Measurements from ENCODE around the gene ID3. TPM values are rescaled to one million over a fixed set of nuclear protein-coding genes. Genes with fewer than 3 reads are reported as not detected.

ID3 gene
- polyA plus RNA-seq, 3 donors, result 1.1 to 31.1 (median 2.5) TPM

DNA sequence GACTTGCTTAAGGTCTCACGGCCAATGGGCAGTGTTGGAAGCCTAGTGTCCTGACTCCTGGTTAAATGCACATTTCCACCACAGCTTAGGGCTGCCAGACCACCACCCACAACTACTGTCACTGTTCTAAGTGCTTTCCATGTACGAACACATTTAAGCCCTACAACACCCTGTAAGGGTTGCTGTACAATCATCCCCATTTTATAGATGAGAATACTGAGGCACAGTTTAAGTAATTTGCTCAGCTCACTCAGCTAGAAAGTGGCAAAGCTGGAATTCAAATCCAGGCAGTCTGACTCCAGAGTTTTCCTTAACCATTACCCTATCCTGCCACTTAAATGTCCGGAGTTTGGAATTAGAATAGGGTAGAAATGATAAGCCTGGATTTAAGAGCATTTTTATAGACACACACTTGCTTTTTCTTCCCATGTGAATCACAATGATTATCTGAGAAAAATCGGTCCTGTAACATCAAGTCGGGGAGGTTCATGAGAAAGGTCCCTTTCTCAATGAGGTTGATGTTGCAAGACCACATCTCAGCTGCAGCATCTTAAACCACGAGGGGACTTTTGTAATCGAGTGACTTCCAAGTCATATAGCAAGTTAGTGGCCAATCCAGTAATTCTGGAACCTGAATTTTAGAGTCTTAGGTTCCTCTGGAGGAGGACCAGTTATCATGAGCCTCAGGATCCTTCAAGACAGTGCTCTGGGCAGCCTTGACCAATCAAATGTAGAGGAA is 36.9 kb downstream of the ID3 start:
- Histone ChIP-seq H3K4me3 (replicated peaks in 1 of 3; ENCODE audit: low read depth in 2 of 3, low read length in 3 of 3) (peak overlapping the region in 1 of 3 experiments; percentile 30), H3K36me3 (replicated peaks in 1 of 2; ENCODE audit: control insufficient read depth in 1 of 2, insufficient read depth in 2 of 2, low read length in 2 of 2) (peaks cover 26 to 45% of the 10 kb centered on the region in 2 donors), H2AFZ (ENCODE audit: insufficient read depth, low read depth, low read length, poor library complexity, severe bottlenecking) (no peak overlapping the region), H3K27me3 (ENCODE audit: control insufficient read depth in 2 of 2, insufficient read depth in 2 of 2, low read length in 2 of 2) (no peaks in the 10 kb centered on the region), H3K4me2 (replicated peaks; ENCODE audit: extremely low read depth, low read length, poor library complexity, severe bottlenecking) (peak overlapping the region; percentile 40), H3K9me3 (replicated peaks in 1 of 2; ENCODE audit: control insufficient read depth in 1 of 2, insufficient read depth in 1 of 2, low read length in 2 of 2) (no peaks in the 10 kb centered on the region), H3K79me2 (ENCODE audit: insufficient read depth, low read length) (peaks cover 74% of the 10 kb centered on the region), H3K9ac (ENCODE audit: insufficient read depth, low read length, poor library complexity, severe bottlenecking) (no peak overlapping the region), H3K4me1 (ENCODE audit: control insufficient read depth in 1 of 2, insufficient read depth in 2 of 2, low read length in 2 of 2) (peaks cover 58 to 59% of the 10 kb centered on the region in 2 donors), H4K20me1 (ENCODE audit: insufficient read depth, low read length) (no peaks in the 10 kb centered on the region), H3K27ac (ENCODE audit: low read depth in 1 of 2, low read length in 2 of 2) (peak overlapping the region; percentile 74 to 99)
- no peaks in the 10 kb centered on the region for H3K27me3 Mint-ChIP-seq (ENCODE audit: low read depth in 3 of 3)
- intact Hi-C loops (cut with micrococcal nuclease), result no loop called here
- peaks cover 0 to 2% (median 0%) of the 10 kb centered on the region in 7 donors for H3K9me3 Mint-ChIP-seq
- 0% methylated on average over 2 of the region's 7 CpGs for WGBS (ENCODE audit: insufficient coverage)
- TF ChIP-seq, protein P1, sequence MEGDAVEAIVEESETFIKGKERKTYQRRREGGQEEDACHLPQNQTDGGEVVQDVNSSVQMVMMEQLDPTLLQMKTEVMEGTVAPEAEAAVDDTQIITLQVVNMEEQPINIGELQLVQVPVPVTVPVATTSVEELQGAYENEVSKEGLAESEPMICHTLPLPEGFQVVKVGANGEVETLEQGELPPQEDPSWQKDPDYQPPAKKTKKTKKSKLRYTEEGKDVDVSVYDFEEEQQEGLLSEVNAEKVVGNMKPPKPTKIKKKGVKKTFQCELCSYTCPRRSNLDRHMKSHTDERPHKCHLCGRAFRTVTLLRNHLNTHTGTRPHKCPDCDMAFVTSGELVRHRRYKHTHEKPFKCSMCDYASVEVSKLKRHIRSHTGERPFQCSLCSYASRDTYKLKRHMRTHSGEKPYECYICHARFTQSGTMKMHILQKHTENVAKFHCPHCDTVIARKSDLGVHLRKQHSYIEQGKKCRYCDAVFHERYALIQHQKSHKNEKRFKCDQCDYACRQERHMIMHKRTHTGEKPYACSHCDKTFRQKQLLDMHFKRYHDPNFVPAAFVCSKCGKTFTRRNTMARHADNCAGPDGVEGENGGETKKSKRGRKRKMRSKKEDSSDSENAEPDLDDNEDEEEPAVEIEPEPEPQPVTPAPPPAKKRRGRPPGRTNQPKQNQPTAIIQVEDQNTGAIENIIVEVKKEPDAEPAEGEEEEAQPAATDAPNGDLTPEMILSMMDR (IDR thresholded peaks at IDR 0.05), result no peak
- H3K27ac Mint-ChIP-seq, result peak overlapping the region; percentile 90 to 99 (median 94)
- H3K4me1 Mint-ChIP-seq, result peaks cover 62% of the 10 kb centered on the region
- H3K4me3 Mint-ChIP-seq, result peak overlapping the region in 1 of 2 donors; percentile 65
- peaks cover 23 to 55% of the 10 kb centered on the region in 2 donors for H3K36me3 Mint-ChIP-seq
- peak; percentile 88 to 96 (median 93) for DNase-seq

GRCh38 chr1:23521588-23521987 is 37.7 kb downstream of the ID3 start:
- DNase-seq, result no peak
- Histone ChIP-seq H3K9ac (ENCODE audit: insufficient read depth, low read length, poor library complexity, severe bottlenecking) (no peak overlapping the region), H3K4me3 (replicated peaks in 1 of 3; ENCODE audit: low read depth in 2 of 3, low read length in 3 of 3) (no peak overlapping the region), H3K36me3 (replicated peaks in 1 of 2; ENCODE audit: control insufficient read depth in 1 of 2, insufficient read depth in 2 of 2, low read length in 2 of 2) (peaks cover 34 to 53% of the 10 kb centered on the region in 2 donors), H3K27me3 (ENCODE audit: control insufficient read depth in 2 of 2, insufficient read depth in 2 of 2, low read length in 2 of 2) (no peaks in the 10 kb centered on the region), H3K79me2 (ENCODE audit: insufficient read depth, low read length) (peaks cover 66% of the 10 kb centered on the region), H3K4me2 (replicated peaks; ENCODE audit: extremely low read depth, low read length, poor library complexity, severe bottlenecking) (no peak overlapping the region), H3K4me1 (ENCODE audit: control insufficient read depth in 1 of 2, insufficient read depth in 2 of 2, low read length in 2 of 2) (peaks cover 50 to 51% of the 10 kb centered on the region in 2 donors), H2AFZ (ENCODE audit: insufficient read depth, low read depth, low read length, poor library complexity, severe bottlenecking) (no peak overlapping the region), H3K9me3 (replicated peaks in 1 of 2; ENCODE audit: control insufficient read depth in 1 of 2, insufficient read depth in 1 of 2, low read length in 2 of 2) (no peaks in the 10 kb centered on the region), H4K20me1 (ENCODE audit: insufficient read depth, low read length) (no peaks in the 10 kb centered on the region), H3K27ac (ENCODE audit: low read depth in 1 of 2, low read length in 2 of 2) (peak overlapping the region; percentile 43 to 99)
- TF ChIP-seq, protein P1 (IDR thresholded peaks at IDR 0.05), result no peak
- H3K36me3 Mint-ChIP-seq, result peaks cover 30 to 60% of the 10 kb centered on the region in 2 donors
- peaks cover 54% of the 10 kb centered on the region for H3K4me1 Mint-ChIP-seq
- no peak overlapping the region for H3K4me3 Mint-ChIP-seq
- H3K9me3 Mint-ChIP-seq, result peaks cover 0 to 2% (median 0%) of the 10 kb centered on the region in 7 donors
- WGBS (ENCODE audit: insufficient coverage), result over 99% methylated on average over 11 of the region's 16 CpGs
- no peaks in the 10 kb centered on the region for H3K27me3 Mint-ChIP-seq (ENCODE audit: low read depth in 3 of 3)
- H3K27ac Mint-ChIP-seq, result peak overlapping the region in 6 of 7 donors; percentile 90 to 98 (median 94)
- intact Hi-C loops (cut with micrococcal nuclease), result no loop called here

All from CD14-positive monocyte (primary cell).